Measurements from ENCODE around the gene CFAP58.

Gene CFAP58

DNA sequence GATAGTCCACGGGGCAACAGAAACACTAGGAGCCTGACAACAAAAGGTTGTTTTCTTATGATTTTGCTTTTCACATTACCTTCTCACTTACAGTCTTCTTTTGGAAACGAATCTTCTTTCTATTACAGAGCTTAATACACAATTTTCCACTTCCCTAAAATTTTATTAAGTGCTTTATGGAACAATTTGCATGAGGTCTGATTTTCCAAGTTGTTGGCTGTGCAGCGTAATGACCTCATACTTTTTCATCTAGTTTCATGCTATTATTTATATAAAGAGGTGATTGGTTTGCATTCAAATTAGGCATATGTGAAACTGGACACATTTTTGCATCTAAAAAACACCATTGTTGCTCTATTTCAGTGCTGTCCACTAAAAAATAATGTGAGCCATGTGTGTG, 76.7 kb downstream of the CFAP58 start:
- H3K9me3 Mint-ChIP-seq: no peaks in the 10 kb centered on the region
- H3K27me3 Mint-ChIP-seq (ENCODE audit: low read depth): peaks cover 6% of the 10 kb centered on the region
- H3K4me1 Mint-ChIP-seq (ENCODE audit: low read depth): no peaks in the 10 kb centered on the region
- no peak overlapping the region for H3K4me3 Mint-ChIP-seq
- H3K36me3 Mint-ChIP-seq (ENCODE audit: low read depth): no peaks in the 10 kb centered on the region
- no peak overlapping the region for H3K27ac Mint-ChIP-seq
- no peak for DNase-seq (ENCODE audit: low spot score)

DNA sequence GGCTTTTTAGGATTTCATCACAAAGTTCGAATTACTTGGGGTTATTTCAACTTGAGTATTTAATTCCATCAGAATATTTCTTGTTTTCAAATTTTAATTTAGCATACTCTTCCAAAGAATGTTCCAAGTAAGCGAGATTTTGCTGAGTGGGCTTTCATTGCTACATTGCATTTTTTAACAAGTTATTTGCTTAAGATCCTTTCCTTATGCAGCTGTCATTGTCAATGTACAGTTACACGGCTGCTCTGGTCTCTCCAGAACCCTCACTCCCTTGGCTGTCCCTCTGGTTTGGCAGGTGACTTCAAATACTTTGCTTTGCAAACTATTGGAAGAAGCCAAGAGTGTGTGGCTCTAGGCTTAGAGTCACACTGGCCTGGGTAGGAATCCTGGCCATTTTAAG, 80.0 kb downstream of the CFAP58 start:
- Mint-ChIP-seq H3K4me1 (ENCODE audit: low read depth) (no peaks in the 10 kb centered on the region), H3K4me3 (no peak overlapping the region), H3K9me3 (no peaks in the 10 kb centered on the region), H3K36me3 (ENCODE audit: low read depth) (no peaks in the 10 kb centered on the region), H3K27ac (no peak overlapping the region), H3K27me3 (ENCODE audit: low read depth) (peaks cover 3% of the 10 kb centered on the region)
- DNase-seq (ENCODE audit: low spot score): no peak

- Mint-ChIP-seq H3K9me3 (no peaks in the 10 kb centered on the region), H3K27me3 (ENCODE audit: low read depth) (peaks cover 3% of the 10 kb centered on the region), H3K4me1 (ENCODE audit: low read depth) (no peaks in the 10 kb centered on the region), H3K36me3 (ENCODE audit: low read depth) (no peaks in the 10 kb centered on the region), H3K27ac (no peak overlapping the region), H3K4me3 (no peak overlapping the region)
- DNase-seq (ENCODE audit: low spot score): no peak
Measured at GRCh38 chr10:104434601-104435000, 81.0 kb downstream of the CFAP58 start.

GRCh38 chr10:104435822-104436221, 82.2 kb downstream of the CFAP58 start:
- no peaks in the 10 kb centered on the region for H3K4me1 Mint-ChIP-seq (ENCODE audit: low read depth)
- no peaks in the 10 kb centered on the region for H3K9me3 Mint-ChIP-seq
- no peaks in the 10 kb centered on the region for H3K36me3 Mint-ChIP-seq (ENCODE audit: low read depth)
- DNase-seq (ENCODE audit: low spot score): no peak
- H3K4me3 Mint-ChIP-seq: no peak overlapping the region
- no peak overlapping the region for H3K27ac Mint-ChIP-seq
- H3K27me3 Mint-ChIP-seq (ENCODE audit: low read depth): peaks cover 3% of the 10 kb centered on the region

GRCh38 chr10:104437226-104437625, 83.6 kb downstream of the CFAP58 start:
- DNase-seq (ENCODE audit: low spot score): no peak
- no peaks in the 10 kb centered on the region for H3K36me3 Mint-ChIP-seq (ENCODE audit: low read depth)
- H3K9me3 Mint-ChIP-seq: no peaks in the 10 kb centered on the region
- H3K4me3 Mint-ChIP-seq: no peak overlapping the region
- H3K4me1 Mint-ChIP-seq (ENCODE audit: low read depth): no peaks in the 10 kb centered on the region
- peaks cover 3% of the 10 kb centered on the region for H3K27me3 Mint-ChIP-seq (ENCODE audit: low read depth)
- no peak overlapping the region for H3K27ac Mint-ChIP-seq

DNA sequence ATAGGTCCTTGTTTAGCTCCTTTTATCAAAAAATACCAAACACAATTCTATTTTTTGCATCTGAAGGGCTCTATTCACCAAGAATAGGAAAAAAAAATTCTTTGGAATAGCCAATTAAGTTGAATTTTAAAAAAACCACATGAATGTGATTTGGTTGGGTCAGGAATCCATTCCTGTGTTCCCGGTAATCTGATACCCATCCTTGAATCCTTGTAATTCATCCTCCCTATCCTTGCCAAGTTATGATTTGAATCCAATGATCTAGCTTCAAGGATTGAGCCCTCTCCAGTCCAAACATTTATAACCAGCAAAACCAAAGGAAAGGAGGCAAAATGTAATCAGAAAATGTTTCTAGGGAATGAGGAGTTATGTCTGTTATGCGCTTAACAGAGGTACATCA, 86.6 kb downstream of the CFAP58 start:
- no peak for DNase-seq (ENCODE audit: low spot score)
- Mint-ChIP-seq H3K4me1 (ENCODE audit: low read depth) (no peaks in the 10 kb centered on the region), H3K27ac (no peak overlapping the region), H3K27me3 (ENCODE audit: low read depth) (no peaks in the 10 kb centered on the region), H3K36me3 (ENCODE audit: low read depth) (no peaks in the 10 kb centered on the region), H3K9me3 (no peaks in the 10 kb centered on the region), H3K4me3 (no peak overlapping the region)

DNA sequence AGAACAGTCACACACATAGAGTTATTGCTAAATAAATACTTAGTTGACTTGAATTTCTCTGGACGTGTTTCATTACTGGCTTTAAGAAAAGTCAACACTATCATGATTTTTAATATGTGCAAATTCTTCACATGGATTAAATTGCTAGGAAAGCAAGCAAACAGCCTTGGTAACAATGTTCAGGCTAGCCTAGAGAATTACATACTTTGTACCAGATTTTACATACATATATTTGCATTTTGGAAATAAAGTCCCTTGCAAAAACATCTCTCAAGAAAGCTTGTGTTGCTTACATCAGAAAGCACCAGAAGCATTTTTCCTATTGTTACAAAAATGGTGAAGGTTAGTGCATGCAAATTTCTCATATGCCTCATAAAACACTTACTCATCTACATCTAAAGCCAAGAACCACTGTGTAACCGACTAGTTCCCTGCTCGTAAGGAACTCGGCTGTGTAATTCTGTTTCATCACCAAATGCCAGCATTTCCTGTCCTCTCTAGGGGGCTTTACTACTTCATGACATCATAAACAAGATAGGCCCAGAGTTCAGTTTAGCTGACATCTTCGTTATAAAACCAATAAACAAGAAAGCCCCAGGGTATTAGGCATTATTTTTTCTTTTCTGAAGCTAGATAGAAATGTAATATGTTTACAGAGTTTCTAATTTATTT, 87.8 kb downstream of the CFAP58 start:
- Mint-ChIP-seq H3K4me1 (ENCODE audit: low read depth) (no peaks in the 10 kb centered on the region), H3K4me3 (no peak overlapping the region), H3K36me3 (ENCODE audit: low read depth) (no peaks in the 10 kb centered on the region), H3K27ac (no peak overlapping the region), H3K9me3 (no peaks in the 10 kb centered on the region), H3K27me3 (ENCODE audit: low read depth) (peaks cover 2% of the 10 kb centered on the region)
- no peak for DNase-seq (ENCODE audit: low spot score)

DNA sequence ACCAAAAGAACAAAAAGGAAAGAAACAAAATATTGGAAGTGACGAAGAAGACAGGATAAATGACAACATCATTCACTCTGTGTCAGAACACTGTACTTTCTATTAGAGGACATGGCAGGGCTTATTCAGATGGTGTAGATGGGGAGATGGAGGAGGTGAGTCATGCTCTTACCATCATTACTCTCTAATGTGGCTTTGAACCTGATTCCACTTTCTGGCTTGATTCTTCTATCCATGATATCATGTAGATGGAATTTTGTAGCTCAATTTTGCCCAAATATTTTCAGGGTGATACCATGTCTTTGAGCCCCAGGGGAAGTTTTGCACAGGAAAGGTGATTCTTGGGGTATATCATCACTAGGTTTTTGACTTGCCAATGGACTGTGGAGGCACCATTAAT, 91.7 kb downstream of the CFAP58 start:
- H3K27ac Mint-ChIP-seq: no peak overlapping the region

GRCh38 chr10:104446151-104446550, 92.5 kb downstream of the CFAP58 start:
- no peak for DNase-seq (ENCODE audit: low spot score)
- H3K4me1 Mint-ChIP-seq (ENCODE audit: low read depth): no peaks in the 10 kb centered on the region
- H3K4me3 Mint-ChIP-seq: no peak overlapping the region
- H3K9me3 Mint-ChIP-seq: no peaks in the 10 kb centered on the region
- H3K36me3 Mint-ChIP-seq (ENCODE audit: low read depth): no peaks in the 10 kb centered on the region
- H3K27ac Mint-ChIP-seq: no peak overlapping the region
- H3K27me3 Mint-ChIP-seq (ENCODE audit: low read depth): peaks cover 18% of the 10 kb centered on the region

More for the DNA sequence above, 91.7 kb downstream of the CFAP58 start:
- H3K4me1 Mint-ChIP-seq (ENCODE audit: low read depth): no peaks in the 10 kb centered on the region
- no peak overlapping the region for H3K4me3 Mint-ChIP-seq
- H3K9me3 Mint-ChIP-seq: no peaks in the 10 kb centered on the region
- H3K36me3 Mint-ChIP-seq (ENCODE audit: low read depth): no peaks in the 10 kb centered on the region
- peaks cover 18% of the 10 kb centered on the region for H3K27me3 Mint-ChIP-seq (ENCODE audit: low read depth)
- no peak for DNase-seq (ENCODE audit: low spot score)

- DNase-seq (ENCODE audit: low spot score): no peak
- no peak overlapping the region for H3K4me3 Mint-ChIP-seq
- H3K27ac Mint-ChIP-seq: no peak overlapping the region
Measured at GRCh38 chr10:104447331-104447730, 93.7 kb downstream of the CFAP58 start.

DNA sequence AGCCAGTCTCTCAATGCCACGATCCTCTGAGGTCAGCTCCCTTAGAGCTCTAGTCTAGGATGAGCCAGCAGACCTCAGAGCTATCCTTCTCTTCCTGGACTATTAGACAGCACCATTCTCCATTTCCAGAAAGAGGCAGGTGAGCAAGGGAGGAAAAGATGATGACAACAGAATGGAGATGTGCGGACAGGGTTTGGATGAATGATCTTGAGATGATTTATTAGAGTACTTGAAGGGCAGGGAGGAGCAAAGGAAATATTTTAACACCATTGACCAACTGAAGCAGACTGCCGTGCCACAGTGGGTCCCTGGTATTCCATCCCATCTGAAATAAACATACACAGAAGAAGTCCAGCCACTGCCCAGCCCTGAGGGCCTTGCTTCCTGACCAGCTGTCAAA, 94.3 kb downstream of the CFAP58 start:
- no peak overlapping the region for H3K27ac Mint-ChIP-seq

More at GRCh38 chr10:104447331-104447730, 93.7 kb downstream of the CFAP58 start:
- Mint-ChIP-seq H3K9me3 (no peaks in the 10 kb centered on the region), H3K4me1 (ENCODE audit: low read depth) (no peaks in the 10 kb centered on the region), H3K27me3 (ENCODE audit: low read depth) (peaks cover 19% of the 10 kb centered on the region), H3K36me3 (ENCODE audit: low read depth) (no peaks in the 10 kb centered on the region)

GRCh38 chr10:104449391-104449790, 95.8 kb downstream of the CFAP58 start:
- no peak for DNase-seq (ENCODE audit: low spot score)
- peaks cover 23% of the 10 kb centered on the region for H3K27me3 Mint-ChIP-seq (ENCODE audit: low read depth)
- no peaks in the 10 kb centered on the region for H3K4me1 Mint-ChIP-seq (ENCODE audit: low read depth)

More for the DNA sequence above, 94.3 kb downstream of the CFAP58 start:
- peaks cover 20% of the 10 kb centered on the region for H3K27me3 Mint-ChIP-seq (ENCODE audit: low read depth)
- no peak for DNase-seq (ENCODE audit: low spot score)
- no peaks in the 10 kb centered on the region for H3K9me3 Mint-ChIP-seq
- no peaks in the 10 kb centered on the region for H3K4me1 Mint-ChIP-seq (ENCODE audit: low read depth)
- no peaks in the 10 kb centered on the region for H3K36me3 Mint-ChIP-seq (ENCODE audit: low read depth)
- H3K4me3 Mint-ChIP-seq: no peak overlapping the region

DNA sequence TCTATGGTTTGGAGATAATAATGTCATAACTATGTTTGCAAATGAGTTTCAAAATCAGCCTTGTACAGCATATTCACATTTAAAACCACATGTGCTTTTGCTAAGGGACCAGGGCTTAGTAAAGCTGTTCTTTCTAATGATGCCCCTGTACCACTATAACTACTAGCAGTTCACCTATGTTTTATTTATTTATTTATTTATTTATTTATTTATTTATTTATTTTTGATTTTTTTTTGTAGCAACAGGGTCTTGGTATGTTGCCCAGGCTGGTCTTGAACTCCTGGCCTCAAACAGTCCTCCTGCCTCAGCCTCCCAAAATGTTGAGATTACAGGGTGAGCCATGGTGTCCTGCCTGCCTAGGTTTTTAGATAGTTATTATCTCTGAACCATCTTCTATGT, 96.9 kb downstream of the CFAP58 start:
- H3K27me3 Mint-ChIP-seq (ENCODE audit: low read depth): peaks cover 23% of the 10 kb centered on the region
- H3K27ac Mint-ChIP-seq: no peak overlapping the region
- no peaks in the 10 kb centered on the region for H3K9me3 Mint-ChIP-seq
- no peak overlapping the region for H3K4me3 Mint-ChIP-seq
- no peak for DNase-seq (ENCODE audit: low spot score)
- no peaks in the 10 kb centered on the region for H3K36me3 Mint-ChIP-seq (ENCODE audit: low read depth)
- no peaks in the 10 kb centered on the region for H3K4me1 Mint-ChIP-seq (ENCODE audit: low read depth)

More at GRCh38 chr10:104449391-104449790, 95.8 kb downstream of the CFAP58 start:
- no peaks in the 10 kb centered on the region for H3K36me3 Mint-ChIP-seq (ENCODE audit: low read depth)
- H3K9me3 Mint-ChIP-seq: no peaks in the 10 kb centered on the region
- H3K27ac Mint-ChIP-seq: no peak overlapping the region
- no peak overlapping the region for H3K4me3 Mint-ChIP-seq

- no peaks in the 10 kb centered on the region for H3K36me3 Mint-ChIP-seq (ENCODE audit: low read depth)
- H3K27ac Mint-ChIP-seq: no peak overlapping the region
Measured at GRCh38 chr10:104450954-104451353, 97.3 kb downstream of the CFAP58 start.

GRCh38 chr10:104452977-104453376, 99.3 kb downstream of the CFAP58 start:
- H3K4me3 Mint-ChIP-seq: no peak overlapping the region
- no peaks in the 10 kb centered on the region for H3K9me3 Mint-ChIP-seq
- peaks cover 17% of the 10 kb centered on the region for H3K27me3 Mint-ChIP-seq (ENCODE audit: low read depth)
- no peak for DNase-seq (ENCODE audit: low spot score)
- no peak overlapping the region for H3K27ac Mint-ChIP-seq
- no peaks in the 10 kb centered on the region for H3K4me1 Mint-ChIP-seq (ENCODE audit: low read depth)
- no peaks in the 10 kb centered on the region for H3K36me3 Mint-ChIP-seq (ENCODE audit: low read depth)

More at GRCh38 chr10:104450954-104451353, 97.3 kb downstream of the CFAP58 start:
- Mint-ChIP-seq H3K4me1 (ENCODE audit: low read depth) (no peaks in the 10 kb centered on the region), H3K4me3 (no peak overlapping the region), H3K9me3 (no peaks in the 10 kb centered on the region), H3K27me3 (ENCODE audit: low read depth) (peaks cover 25% of the 10 kb centered on the region)
- no peak for DNase-seq (ENCODE audit: low spot score)
